HG03045 (cell line): ENCODE results near the gene FNBP1L.
"Not testable (repeated sequence)": the region's sequence is repeated elsewhere in the genome, so short reads cannot be mapped to it uniquely, and the experiment has no call there.

ENCODE experiments used
- ATAC-seq: cut with Tn5 transposase; IDR thresholded peaks from one replicate; pipeline ENCODE4 v1.9.1; 2021; ENCODE audit warnings: mild to moderate bottlenecking, moderate library complexity; ENCODE audit not compliant: unreplicated experiment

The FNBP1L gene

DNA sequence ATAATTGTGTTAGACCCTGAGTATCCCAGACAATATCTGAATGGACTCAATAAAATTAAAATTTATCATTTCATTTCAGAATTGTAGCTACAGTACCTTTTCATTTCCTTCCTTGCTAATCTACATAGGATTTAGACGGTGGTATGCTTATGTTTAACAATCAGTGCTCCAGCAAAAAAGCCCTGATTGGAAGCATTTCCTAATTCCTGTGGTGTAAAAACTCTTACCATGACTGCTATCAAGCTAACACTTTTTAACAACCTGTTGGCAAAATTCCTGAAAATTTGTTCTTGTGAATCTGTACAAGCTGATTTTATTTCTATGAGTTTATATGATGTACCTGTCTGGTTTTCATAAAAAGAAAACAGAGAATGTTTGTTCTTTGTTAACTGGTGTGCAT lies 5.2 kb upstream of the FNBP1L start:
- no peak for ATAC-seq

DNA sequence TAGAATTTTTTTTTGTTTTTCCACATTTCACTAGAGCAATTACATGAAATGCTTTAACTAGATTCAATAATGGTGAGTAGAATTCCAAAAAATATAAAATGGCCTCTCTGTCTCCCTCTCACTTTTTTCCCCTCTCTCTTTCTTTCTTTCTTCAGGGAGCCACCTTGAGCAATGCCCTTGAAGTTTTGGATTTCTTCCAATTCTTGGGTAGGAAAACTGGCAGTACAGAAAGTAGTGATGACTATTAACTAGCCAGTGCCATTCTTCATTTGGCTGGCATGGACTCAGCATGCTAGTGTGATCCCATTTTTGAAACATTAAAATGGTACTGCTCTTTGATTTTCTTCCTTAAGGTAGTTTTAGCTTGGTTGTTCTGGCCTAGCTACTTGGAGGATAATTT lies 4.5 kb upstream of the FNBP1L start:
- ATAC-seq = no peak

DNA sequence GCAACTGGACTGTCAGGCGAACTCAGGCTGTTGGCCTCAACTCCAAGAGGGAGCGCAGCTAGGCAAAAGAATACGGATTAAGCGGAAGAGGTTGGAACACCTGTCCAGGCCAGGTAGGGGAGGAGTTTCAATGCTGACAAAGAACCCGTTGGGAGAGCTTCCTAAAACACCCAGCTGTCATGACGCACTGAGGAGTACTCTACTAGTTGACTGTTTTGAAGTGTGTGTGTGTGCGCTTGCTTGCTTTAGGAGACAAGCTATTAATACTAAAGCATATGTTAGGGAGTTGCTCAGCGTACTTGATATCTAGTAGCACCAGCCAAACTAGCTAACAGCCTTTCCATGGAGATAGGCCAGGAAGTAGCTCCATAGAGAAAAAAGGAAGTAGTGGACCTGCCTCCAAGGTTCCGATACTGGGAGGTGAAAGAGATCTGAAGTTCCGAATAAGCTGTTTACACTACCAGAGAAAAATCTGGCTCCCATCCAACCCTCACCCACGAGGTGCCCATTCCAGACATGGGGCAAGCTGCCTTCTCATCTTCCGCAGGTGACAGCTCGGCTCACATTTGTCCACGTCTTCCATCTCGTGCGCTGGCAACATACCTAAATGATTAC lies 974 bp upstream of the FNBP1L start:
- no peak for ATAC-seq

- peak; percentile 42 for ATAC-seq
These were observed 519 bp downstream of the FNBP1L start for GRCh38 chr1:93448292-93448982.

GRCh38 chr1:93448983-93449804 lies 1.3 kb downstream of the FNBP1L start:
- ATAC-seq = no peak

GRCh38 chr1:93450321-93450720 lies 2.4 kb downstream of the FNBP1L start:
- no peak for ATAC-seq

DNA sequence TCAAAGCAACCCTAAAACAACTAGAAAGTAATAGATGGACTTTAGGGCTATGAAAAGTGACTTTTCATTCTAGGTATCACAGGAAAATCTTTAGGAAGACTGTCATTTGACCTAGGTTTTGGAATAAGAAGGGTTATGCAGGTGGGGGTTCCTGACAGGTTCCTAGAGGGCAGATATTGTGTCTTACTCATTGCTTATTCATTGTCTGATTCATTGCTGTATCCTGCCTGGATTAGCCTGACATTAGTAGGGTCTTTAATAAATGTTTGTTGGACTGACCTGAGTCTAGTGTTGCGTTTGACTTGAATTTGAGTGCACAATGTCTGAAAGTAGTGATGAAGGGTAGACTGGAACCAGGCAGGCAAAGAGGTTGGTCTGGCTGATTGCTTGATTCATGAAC lies 6.0 kb downstream of the FNBP1L start:
- ATAC-seq = no peak

GRCh38 chr1:93459126-93459525 lies 11.2 kb downstream of the FNBP1L start:
- ATAC-seq = no peak

GRCh38 chr1:93461236-93461635 lies 13.3 kb downstream of the FNBP1L start:
- ATAC-seq = no peak

- no peak for ATAC-seq
These were observed 16.0 kb downstream of the FNBP1L start for GRCh38 chr1:93463960-93464359.

- ATAC-seq = not testable (repeated sequence)
These were observed 17.6 kb downstream of the FNBP1L start for GRCh38 chr1:93465371-93466082.

GRCh38 chr1:93467606-93468005 lies 19.7 kb downstream of the FNBP1L start:
- no peak for ATAC-seq

- ATAC-seq = no peak
These were observed 20.7 kb downstream of the FNBP1L start for GRCh38 chr1:93468662-93469061.

DNA sequence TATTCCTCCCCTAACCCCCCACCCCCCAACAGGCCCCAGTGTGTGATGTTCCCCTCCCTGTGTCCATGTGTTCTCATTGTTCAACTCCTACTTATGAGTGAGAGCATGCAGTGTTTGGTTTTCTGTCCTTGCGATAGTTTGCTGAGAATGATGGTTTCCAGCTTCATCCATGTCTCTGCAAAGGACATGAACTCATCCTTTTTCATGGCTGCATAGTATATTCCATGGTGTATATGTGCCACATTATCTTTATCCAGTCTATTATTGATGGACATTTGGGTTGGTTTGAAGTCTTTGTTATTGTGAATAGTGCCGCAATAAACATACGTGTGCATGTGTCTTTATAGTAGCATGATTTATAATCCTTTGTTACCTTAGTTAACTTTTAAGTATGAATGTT lies 21.3 kb downstream of the FNBP1L start:
- not testable (repeated sequence) for ATAC-seq

DNA sequence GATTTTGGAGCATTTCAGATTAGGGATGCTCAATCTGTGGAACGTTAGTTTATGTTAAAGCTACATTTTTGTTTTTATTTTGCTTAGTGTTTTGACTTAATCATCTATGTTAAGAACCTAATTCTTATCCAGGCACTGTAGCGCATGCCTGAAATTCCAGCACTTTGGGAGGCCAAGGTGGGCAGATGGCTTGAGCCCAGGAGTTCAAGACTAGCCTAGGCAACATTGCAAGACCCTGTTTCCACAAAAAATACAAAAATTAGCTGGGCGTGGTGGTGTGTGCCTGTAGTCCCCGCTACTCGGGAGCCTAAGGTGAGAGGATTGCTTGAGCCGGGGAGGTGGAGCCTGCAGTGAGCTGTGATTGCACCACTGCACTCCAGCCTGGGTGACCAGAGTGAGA lies 23.4 kb downstream of the FNBP1L start:
- no peak for ATAC-seq

DNA sequence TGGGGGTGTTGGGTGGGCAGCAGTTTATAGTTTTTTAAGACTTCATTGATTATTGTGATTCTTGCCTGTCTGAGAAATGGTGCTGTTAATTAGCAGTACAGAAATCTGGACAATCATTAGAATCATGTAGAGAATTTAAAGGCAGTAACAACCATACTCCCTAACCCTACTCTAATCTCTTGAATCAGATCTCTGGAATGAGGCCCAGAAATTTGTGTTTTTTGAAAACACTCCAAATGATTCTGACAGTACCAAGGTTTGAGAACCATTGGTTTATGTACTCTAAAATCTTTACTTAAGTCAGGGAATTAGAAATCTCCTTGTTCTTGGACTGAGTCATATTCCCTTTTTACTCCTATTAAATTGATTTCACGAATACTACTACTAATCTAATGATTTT lies 24.0 kb downstream of the FNBP1L start:
- ATAC-seq = no peak

GRCh38 chr1:93474321-93474720 lies 26.4 kb downstream of the FNBP1L start:
- ATAC-seq = no peak

GRCh38 chr1:93475681-93476080 lies 27.8 kb downstream of the FNBP1L start:
- ATAC-seq = no peak

DNA sequence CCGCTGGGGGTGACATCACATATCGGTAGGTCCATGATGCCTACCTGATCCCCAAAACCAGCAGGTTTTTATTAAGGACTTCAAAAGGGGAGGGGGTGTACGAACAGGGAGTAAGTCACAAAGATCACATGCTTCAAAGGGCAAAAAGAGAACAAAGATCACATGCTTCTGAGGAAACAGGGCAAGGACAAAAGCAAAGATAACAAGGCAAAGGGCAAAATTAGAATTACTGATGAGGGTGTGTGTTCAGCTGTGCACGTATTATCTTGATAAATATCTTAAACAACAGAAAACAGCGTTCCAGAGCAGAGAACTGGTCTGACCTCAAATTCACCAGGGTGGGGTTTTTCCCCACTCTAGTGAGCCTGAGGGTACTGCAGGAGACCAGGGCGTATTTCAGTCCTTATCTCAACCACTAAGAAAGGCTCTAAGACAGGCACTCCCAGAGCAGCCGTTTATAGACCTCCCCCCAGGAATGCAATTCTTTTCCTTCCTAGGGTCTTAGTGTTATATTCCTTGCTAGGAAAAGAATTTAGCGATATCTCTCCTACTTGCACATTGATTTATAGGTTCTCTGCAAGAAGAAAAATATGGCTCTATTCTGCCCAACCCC lies 31.3 kb downstream of the FNBP1L start:
- not testable (repeated sequence) for ATAC-seq

DNA sequence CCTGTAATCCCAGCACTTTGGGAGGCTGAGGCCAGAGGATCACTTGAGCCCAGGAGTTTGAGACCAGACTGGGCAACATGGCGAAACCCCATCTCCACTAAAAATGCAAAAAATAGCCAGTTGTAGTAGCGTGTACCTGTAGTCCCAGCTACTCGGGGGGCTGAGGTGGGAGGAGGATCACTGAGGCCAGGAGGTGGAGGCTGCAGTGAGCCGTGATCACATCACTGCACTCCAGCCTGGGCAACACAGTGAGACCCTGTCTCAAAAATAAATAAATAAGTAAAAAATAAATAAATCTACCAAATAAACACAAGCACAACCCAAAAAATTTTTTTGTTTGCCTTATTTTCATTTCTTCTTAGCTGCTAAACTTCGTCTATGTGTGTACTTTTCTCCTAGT lies 34.0 kb downstream of the FNBP1L start:
- not testable (repeated sequence) for ATAC-seq

DNA sequence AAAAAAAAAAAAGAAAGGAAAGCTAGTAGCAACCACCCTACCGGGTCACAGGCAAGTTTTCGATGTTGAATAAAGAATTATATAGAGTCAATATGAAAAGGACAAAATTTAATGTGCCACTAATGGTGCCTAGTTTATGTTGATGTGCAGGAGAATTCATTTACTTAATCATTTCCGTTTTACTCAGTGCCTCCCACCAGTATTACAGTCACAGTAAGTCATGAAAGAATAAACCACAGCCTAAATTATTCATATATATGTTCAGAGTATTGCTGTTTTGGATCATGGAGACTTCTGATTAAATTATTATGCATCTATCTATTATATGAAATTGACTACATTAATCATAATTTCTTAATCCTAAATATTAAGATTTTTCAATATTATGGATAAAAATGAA lies 35.3 kb downstream of the FNBP1L start:
- no peak for ATAC-seq
